ENCODE measurements around the gene CHST13. TPM values are rescaled to one million over a fixed set of nuclear protein-coding genes. Genes with fewer than 3 reads are reported as not detected.
"Not testable (repeated sequence)": the region's sequence is repeated elsewhere in the genome, so short reads cannot be mapped to it uniquely, and the experiment has no call there.

CHST13 gene
- total RNA-seq, 4 donors from 2014 or later, result 0.23 to 0.95 TPM; not detected in 2

GRCh38 chr3:126581569-126581968, 57.6 kb downstream of the CHST13 start:
- Histone ChIP-seq H3K9me3 (no peaks in the 10 kb centered on the region), H3K27ac (no peak overlapping the region), H3K4me1 (no peaks in the 10 kb centered on the region), H3K4me3 (no peak overlapping the region), H3K27me3 (no peaks in the 10 kb centered on the region), H3K36me3 (no peaks in the 10 kb centered on the region)
- 73 to 83% methylated on average over 2 of the region's 2 CpGs for WGBS, 2 donors
- TF ChIP-seq POLR2A (IDR thresholded peaks at IDR 0.05) (no peak), CTCF (IDR thresholded peaks at IDR 0.05) (no peak)
- no peak for DNase-seq
- intact Hi-C loops (cut with DNase I), result no loop called here

DNA sequence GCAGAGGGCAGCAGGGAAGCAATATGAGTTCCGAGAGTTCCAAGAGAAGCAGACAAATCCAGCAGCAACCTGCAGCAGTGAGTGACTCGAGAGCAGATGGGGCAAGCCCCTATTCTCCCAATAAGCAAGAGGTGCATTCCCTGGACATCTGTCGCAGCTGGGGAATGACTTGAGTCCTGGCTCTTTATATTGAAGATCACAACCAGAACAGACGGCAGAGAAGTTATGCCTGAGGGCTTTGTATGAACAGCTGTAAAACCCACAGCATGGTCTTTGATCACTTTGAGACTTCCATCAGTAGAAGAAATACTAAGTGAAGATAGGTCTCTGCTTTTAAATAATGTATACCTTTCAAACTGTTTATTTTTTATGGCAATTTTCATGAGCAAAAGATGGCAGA, 58.4 kb downstream of the CHST13 start:
- no peak overlapping the region for H3K4me3 ChIP-seq
- DNase-seq, result no peak
- no peaks in the 10 kb centered on the region for H3K4me1 ChIP-seq
- peaks cover 0 to 5% (median 0%) of the 10 kb centered on the region in 3 donors for H3K9me3 ChIP-seq
- intact Hi-C loops (cut with DNase I), result no loop called here
- no peak overlapping the region for H3K27ac ChIP-seq
- no peaks in the 10 kb centered on the region for H3K36me3 ChIP-seq
- WGBS, 2 donors, result 64 to 73% methylated on average over 4 of the region's 4 CpGs
- TF ChIP-seq POLR2A (IDR thresholded peaks at IDR 0.05), result no peak
- TF ChIP-seq CTCF (IDR thresholded peaks at IDR 0.05), result no peak
- H3K27me3 ChIP-seq, result no peaks in the 10 kb centered on the region

- H3K27me3 ChIP-seq; H3K36me3 ChIP-seq; intact Hi-C loops (cut with DNase I); H3K4me1 ChIP-seq; H3K4me3 ChIP-seq; H3K27ac ChIP-seq; DNase-seq: not testable (repeated sequence)
- peaks cover 0 to 17% (median 0%) of the 10 kb centered on the region in 3 donors for H3K9me3 ChIP-seq
- 54 to 57% methylated on average over 2 to 4 of the region's 5 CpGs for WGBS, 2 donors
These were observed 67.6 kb downstream of the CHST13 start for GRCh38 chr3:126591515-126591914.

Small RNA genes lying within 50 kb of the gene (small RNA-seq; reads per million reads assigned to genes)
- gene RNA5SP138, result 0.07 to 1.8 (median 1.3) reads per million in 4 donors

Other genes with a start within 250 kb of the CHST13 start
- gene KLF15, start 166.7 kb upstream of the CHST13 start, total RNA-seq, result 10 to 100 TPM in 2 of 4 donors, 1 to 10 TPM in 2; 1.8 to 43.1 (median 7.7) TPM
- not detected for gene CFAP100, start 129.2 kb upstream of the CHST13 start, total RNA-seq
- gene ZXDC, start 48.3 kb upstream of the CHST13 start, total RNA-seq, result 10 to 100 TPM; 16.0 to 34.5 (median 27.3) TPM
- not detected for gene UROC1, start 6.4 kb upstream of the CHST13 start, total RNA-seq
- not detected for gene C3orf22, start 34.8 kb downstream of the CHST13 start, total RNA-seq
- gene TXNRD3, start 131.0 kb downstream of the CHST13 start, total RNA-seq, result 10 to 100 TPM in 2 of 4 donors, 1 to 10 TPM in 2; 7.8 to 14.7 (median 9.4) TPM
- gene CHCHD6, start 180.1 kb downstream of the CHST13 start, total RNA-seq, result 10 to 100 TPM in 3 of 4 donors, 1 to 10 TPM in 1; 7.5 to 21.9 (median 16.3) TPM